GM06990 (cell line): Measurements from ENCODE around the gene CNTRL.

Experiments used
- DNase-seq: peaks from one replicate; pipeline ENCODE4 v3.0.0-alpha.2; 2011; ENCODE audit not compliant: insufficient read length; ENCODE audit errors: extremely low read depth
- H3K27me3 ChIP-seq: replicated peaks from 2 replicates; pipeline ENCODE4 v1.6.0; 2011; ENCODE audit warnings: low read length; ENCODE audit not compliant: control insufficient read depth, insufficient read depth
- H3K36me3 ChIP-seq: 2 replicates; pipeline ENCODE4 v1.5.1; 2011; ENCODE audit warnings: low read length; ENCODE audit not compliant: control insufficient read depth, insufficient read depth
- H3K4me3 ChIP-seq: replicated peaks from 2 replicates; pipeline ENCODE4 v1.5.1; 2011; ENCODE audit warnings: low read depth, mild to moderate bottlenecking, control low read depth, low read length
- CTCF ChIP-seq: IDR thresholded peaks from 2 replicates; pipeline ENCODE4 v1.5.1; 2011; ENCODE audit warnings: low read length, control low read depth, mild to moderate bottlenecking, inconsistent platforms; ENCODE audit not compliant: insufficient read depth, poor library complexity, severe bottlenecking

The CNTRL gene

DNA sequence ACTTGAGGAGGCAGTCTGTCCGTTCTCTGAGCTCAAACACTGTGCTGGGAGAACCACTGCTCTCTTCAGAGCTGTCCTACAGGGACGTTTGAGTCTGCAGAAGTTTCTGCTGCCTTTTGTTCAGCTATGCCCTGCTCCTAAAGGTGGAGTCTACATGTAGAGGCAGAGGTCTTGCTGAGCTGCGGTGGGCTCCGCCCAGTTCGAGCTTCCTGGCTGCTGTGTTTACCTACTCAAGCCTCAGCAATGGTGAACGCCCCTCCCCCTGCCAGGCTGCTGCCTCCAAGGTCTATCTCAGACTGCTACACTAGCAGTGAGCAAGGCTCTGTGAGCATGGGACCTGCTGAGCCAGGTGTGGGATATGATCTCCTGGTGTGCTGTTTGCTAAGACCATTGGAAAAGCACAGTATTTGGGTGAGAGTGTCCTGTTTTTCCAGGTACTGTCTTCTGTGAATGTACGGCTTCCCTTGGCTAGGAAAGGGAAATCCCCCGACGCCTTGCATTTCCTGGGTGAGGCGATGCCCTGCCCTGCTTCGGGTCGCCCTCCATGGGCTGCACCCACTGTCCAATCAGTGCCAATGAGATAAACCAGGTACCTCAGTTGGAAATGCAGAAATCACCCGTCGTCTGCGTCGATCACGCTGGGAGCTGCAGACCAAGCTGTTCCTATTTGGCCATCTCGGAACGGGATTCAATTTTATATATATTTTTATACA, 58.5 kb downstream of the CNTRL start:
- no peak for TF ChIP-seq CTCF
- Histone ChIP-seq H3K36me3 (peaks cover 4% of the 10 kb centered on the region), H3K4me3 (no peak overlapping the region), H3K27me3 (no peaks in the 10 kb centered on the region)
- DNase-seq = no peak

DNA sequence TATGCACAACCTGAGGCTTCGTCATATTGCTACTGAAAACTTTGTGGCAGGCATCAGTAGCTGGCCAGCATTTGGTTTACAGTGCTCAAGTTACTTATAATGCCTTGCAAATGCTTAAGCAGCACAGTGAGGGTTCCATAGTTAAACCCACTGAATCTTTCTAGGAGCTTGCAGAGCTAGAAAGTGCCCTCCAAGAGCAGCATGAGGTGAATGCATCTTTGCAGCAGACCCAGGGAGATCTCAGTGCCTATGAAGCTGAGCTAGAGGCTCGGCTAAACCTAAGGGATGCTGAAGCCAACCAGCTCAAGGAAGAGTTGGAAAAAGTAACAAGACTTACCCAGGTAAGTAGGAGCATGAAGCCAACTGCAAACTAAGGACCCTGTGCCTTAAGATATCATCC, 60.9 kb downstream of the CNTRL start:
- no peak for TF ChIP-seq CTCF
- no peak for DNase-seq
- H3K27me3 ChIP-seq = no peaks in the 10 kb centered on the region
- H3K4me3 ChIP-seq = no peak overlapping the region
- H3K36me3 ChIP-seq = peaks cover 6% of the 10 kb centered on the region

DNA sequence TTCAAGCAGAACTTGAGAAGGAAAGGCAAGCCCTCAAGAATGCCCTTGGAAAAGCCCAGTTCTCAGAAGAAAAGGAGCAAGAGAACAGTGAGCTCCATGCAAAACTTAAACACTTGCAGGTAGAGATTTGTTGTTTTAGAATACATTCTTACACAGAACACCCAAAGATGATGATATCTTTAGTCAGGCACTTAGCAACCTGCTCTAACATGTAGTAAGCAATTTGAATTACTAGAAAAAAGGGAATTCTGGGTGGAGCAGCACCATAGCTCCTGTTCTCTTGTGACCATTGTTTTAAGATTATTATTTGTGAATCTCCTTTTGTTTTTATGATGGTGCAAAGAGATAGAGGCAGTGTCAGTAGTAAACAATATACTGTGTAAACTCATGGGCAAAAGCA, 63.8 kb downstream of the CNTRL start:
- TF ChIP-seq CTCF = no peak
- DNase-seq = no peak
- Histone ChIP-seq H3K36me3 (peaks cover 18% of the 10 kb centered on the region), H3K4me3 (no peak overlapping the region), H3K27me3 (no peaks in the 10 kb centered on the region)

GRCh38 chr9:121138973-121139372, 64.2 kb downstream of the CNTRL start:
- no peak for TF ChIP-seq CTCF
- Histone ChIP-seq H3K36me3 (peaks cover 21% of the 10 kb centered on the region), H3K27me3 (no peaks in the 10 kb centered on the region), H3K4me3 (no peak overlapping the region)
- DNase-seq = no peak

DNA sequence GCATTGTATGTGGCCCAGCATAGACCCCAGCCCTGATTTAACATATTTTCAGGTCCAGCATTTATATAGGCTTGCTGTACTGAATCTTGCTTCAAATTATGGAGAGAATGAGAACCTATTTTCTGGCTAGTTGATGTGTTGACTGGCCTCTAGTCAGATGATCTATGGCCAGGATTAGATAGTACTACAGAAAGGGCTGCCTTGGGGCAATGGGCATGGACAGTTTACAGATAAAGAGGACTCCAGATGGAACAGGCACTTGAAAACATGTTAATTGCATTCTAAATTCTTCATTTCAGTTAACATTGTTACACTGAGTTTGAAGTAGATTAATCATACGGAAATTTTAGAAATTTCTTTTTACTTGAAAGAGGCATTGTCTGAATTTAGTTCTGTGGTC, 65.4 kb downstream of the CNTRL start:
- Histone ChIP-seq H3K36me3 (peaks cover 24% of the 10 kb centered on the region), H3K4me3 (no peak overlapping the region), H3K27me3 (no peaks in the 10 kb centered on the region)
- DNase-seq = no peak
- no peak for TF ChIP-seq CTCF

- no peak for DNase-seq
- no peaks in the 10 kb centered on the region for H3K27me3 ChIP-seq
- no peak overlapping the region for H3K4me3 ChIP-seq
- H3K36me3 ChIP-seq = peaks cover 23% of the 10 kb centered on the region
- no peak for TF ChIP-seq CTCF
Observed at GRCh38 chr9:121141306-121141705, 66.6 kb downstream of the CNTRL start.
